Heart right ventricle (tissue), 16 donors: Measurements from ENCODE around the gene PLAGL2. TPM values are rescaled to one million over a fixed set of nuclear protein-coding genes. Genes with fewer than 3 reads are reported as not detected.

ENCODE experiments used
- ATAC-seq, 8 donors: fragments of 200-7000 bp; cut with Tn5 transposase; one replicate each; pipeline ENCODE4 v1.9.1; 2020; ENCODE audit warnings: mild to moderate bottlenecking in 8 of 8, moderate library complexity in 8 of 8, moderate number of reproducible peaks in 1 of 8
- DNase-seq, 2 donors: peaks; one replicate each; pipeline ENCODE4 v3.0.0-alpha.2; 2020
- H3K27ac ChIP-seq, 10 donors: fragments of 200-600 bp; sonication (generic) in 2 of 10; one replicate each; pipeline versions ENCODE4 v1.5.0 to v1.8.0; 2020 to 2022; ENCODE audit warnings: mild to moderate bottlenecking in 3 of 10
- H3K27me3 ChIP-seq, 7 donors: fragments of 200-600 bp; one replicate each; pipeline ENCODE4 v1.8.0; 2021 to 2022; ENCODE audit warnings: mild to moderate bottlenecking in 2 of 7
- H3K36me3 ChIP-seq, 9 donors: fragments of 200-600 bp; sonication (generic) in 1 of 9; one replicate each; pipeline versions ENCODE4 v1.5.0 to v1.8.0; 2020 to 2022; ENCODE audit warnings: mild to moderate bottlenecking in 2 of 9
- H3K4me1 ChIP-seq, 9 donors: fragments of 200-600 bp; sonication (generic) in 1 of 9; one replicate each; pipeline versions ENCODE4 v1.5.0 to v1.8.0; 2020 to 2022; ENCODE audit warnings: mild to moderate bottlenecking in 4 of 9
- H3K4me3 ChIP-seq, 10 donors: fragments of 200-600 bp; sonication (generic) in 2 of 10; one replicate each; pipeline versions ENCODE4 v1.5.0 to v1.8.0; 2020 to 2022; ENCODE audit warnings: mild to moderate bottlenecking in 7 of 10, moderate library complexity in 2 of 10
- H3K9me3 ChIP-seq, 11 donors: fragments of 200-600 bp in 10 of 11; sonication (generic) in 2 of 11; one replicate each; pipeline versions ENCODE4 v1.5.0 to v1.8.0; 2013 to 2022; ENCODE audit warnings: mild to moderate bottlenecking in 2 of 11, control low read depth in 1 of 11, moderate library complexity in 1 of 11
- CTCF ChIP-seq, 9 donors: fragments of 200-600 bp; sonication (generic) in 2 of 9; IDR thresholded peaks; one replicate each; pipeline versions ENCODE4 v1.5.0 to v1.8.0; 2021 to 2022; ENCODE audit warnings: antibody characterized with exemption in 9 of 9, mild to moderate bottlenecking in 5 of 9, moderate library complexity in 1 of 9
- WGBS, 2 donors: extraction: QIAGEN DNeasy Blood & Tissue Kit; methylation state at CpG; one replicate each; pipeline ENCODE4 v1.1.7; 2013; ENCODE audit warnings: inconsistent platforms in 1 of 2; 5-methylcytosine and 5-hydroxymethylcytosine counted together
- intact Hi-C, 10 donors: fragments of 100-400 bp; cut with DNase I; formaldehyde crosslinking; loops; one replicate each; pipeline versions ENCODE4 v1.11.1 to v1.14.2; 2022
- polyA plus RNA-seq, 2 donors: library from polyadenylated mRNA; stranded (reverse); fragments of 200-250 nt; gene quantifications; one replicate each; pipeline ENCODE4 v1.2.3, GENCODE V29; 2013
- total RNA-seq, 10 donors: library from RNA; stranded (reverse); fragmentation: NEBNext Ultra II Directional in 3 of 10; extraction: Animal tissue kit (Norgen Biotek cat#: 25700) in 3 of 10; gene quantifications; one replicate each; pipeline versions ENCODE4 v1.2.1 to v1.2.4, GENCODE V29; 2021 to 2023
- donor health status: Arrhythmogenic right ventricular cardiomyopathy.
- donor health status: ischemic (EF 13 %, LVEDD 7.1; RV severe dilation, severe dysfunction).
- donor health status: healthy with polysubstance abuse.
- donor health status: DM: no; HTN: yes; CAD: no.
- donor health status: DM: no; HTN: no; CAD: no.
- donor health status: ischemic (EF 25% LVEDD 6.9; RV normal size, moderate dysfunction).
- donor health status: ischemic (EF 25% LVEDD 5.7; RV mildly dilated, moderate dysfunction).
- donor health status: healthy.
- donor health status: DM: yes; HTN: yes; CAD: no.
- donor health status: Ischemic cardiomyopathy.
- donor health status: ischemic (EF 35%, LVEDD 5.7; RV mildly dilated, moderate dysfunction).
- donor health status: nonischemic (EF 11% LVEDD 7.7; RV severe dilation, severe dysfunction).
- donor health status: DM: yes; HTN: yes; CAD: no.
- donor health status: PGD.
- donor health status: ischemic (EF 29% LVEDD 5.4; RV normal size, mild dysfunction).
- donor health status: nonischemic (EF 23%, LVEDD 6.1; RV moderate dilation, normal function).

Gene PLAGL2
- total and polyA plus RNA-seq, 12 donors = 1.7 to 12.3 (median 7.5) TPM

- ATAC-seq (no peak), DNase-seq (no peak)
- Histone ChIP-seq H3K36me3 (peaks cover 0 to 92% (median 14%) of the 10 kb centered on the region in 9 donors), H3K4me1 (peaks cover 0 to 24% (median 7%) of the 10 kb centered on the region in 9 donors), H3K4me3 (no peak overlapping the region), H3K27ac (no peak overlapping the region), H3K9me3 (no peaks in the 10 kb centered on the region), H3K27me3 (no peaks in the 10 kb centered on the region)
- no peak for TF ChIP-seq CTCF (IDR thresholded peaks at IDR 0.05)
- intact Hi-C loops = no loop called here
- WGBS, 2 donors = 84 to 88% methylated on average over 1 of the region's 1 CpG
Measured at GRCh38 chr20:32226391-32226790, 18.8 kb upstream of the PLAGL2 start.

GRCh38 chr20:32224463-32224862, 16.9 kb upstream of the PLAGL2 start:
- TF ChIP-seq CTCF (IDR thresholded peaks at IDR 0.05) = no peak
- Histone ChIP-seq H3K36me3 (peaks cover 0 to 92% (median 8%) of the 10 kb centered on the region in 9 donors), H3K27ac (no peak overlapping the region), H3K9me3 (no peaks in the 10 kb centered on the region), H3K27me3 (no peaks in the 10 kb centered on the region), H3K4me1 (peaks cover 0 to 24% (median 7%) of the 10 kb centered on the region in 9 donors), H3K4me3 (no peak overlapping the region)
- ATAC-seq = no peak
- intact Hi-C loops = no loop called here
- 78 to 85% methylated on average over 4 of the region's 4 CpGs for WGBS, 2 donors
- no peak for DNase-seq

- intact Hi-C loops = no loop called here
- WGBS, 2 donors = 90 to 93% methylated on average over 5 of the region's 5 CpGs
- H3K4me3 ChIP-seq = no peak overlapping the region
- no peaks in the 10 kb centered on the region for H3K27me3 ChIP-seq
- ATAC-seq (peak in 1 of 8 donors; percentile 22), DNase-seq (no peak)
- no peak overlapping the region for H3K27ac ChIP-seq
- H3K4me1 ChIP-seq = peaks cover 0 to 23% (median 0%) of the 10 kb centered on the region in 9 donors
- no peaks in the 10 kb centered on the region for H3K9me3 ChIP-seq
- TF ChIP-seq CTCF (IDR thresholded peaks at IDR 0.05) = no peak
- peaks cover 0 to 99% (median 16%) of the 10 kb centered on the region in 9 donors for H3K36me3 ChIP-seq
Measured at GRCh38 chr20:32218156-32218900, 10.8 kb upstream of the PLAGL2 start.

GRCh38 chr20:32216179-32217142, 8.9 kb upstream of the PLAGL2 start:
- peaks cover 0 to 99% (median 12%) of the 10 kb centered on the region in 9 donors for H3K36me3 ChIP-seq
- H3K4me1 ChIP-seq = peaks cover 0 to 23% (median 0%) of the 10 kb centered on the region in 9 donors
- peak overlapping the region in 6 of 10 donors; percentile 10 to 66 (median 42) for H3K27ac ChIP-seq
- DNase-seq (no peak), ATAC-seq (peak in 4 of 8 donors; percentile 13 to 44 (median 28))
- TF ChIP-seq CTCF (IDR thresholded peaks at IDR 0.05) = no peak
- H3K9me3 ChIP-seq = no peaks in the 10 kb centered on the region
- intact Hi-C loops = no loop called here
- WGBS, 2 donors = 82 to 86% methylated on average over 13 of the region's 13 CpGs
- H3K4me3 ChIP-seq = no peak overlapping the region
- H3K27me3 ChIP-seq = no peaks in the 10 kb centered on the region
